ENCODE data around the gene TENT5A. TPM values are rescaled to one million over a fixed set of nuclear protein-coding genes. Genes with fewer than 3 reads are reported as not detected.

The TENT5A gene
- total RNA-seq, 1 experiment from 2014 or later, result 5.6 TPM

DNA sequence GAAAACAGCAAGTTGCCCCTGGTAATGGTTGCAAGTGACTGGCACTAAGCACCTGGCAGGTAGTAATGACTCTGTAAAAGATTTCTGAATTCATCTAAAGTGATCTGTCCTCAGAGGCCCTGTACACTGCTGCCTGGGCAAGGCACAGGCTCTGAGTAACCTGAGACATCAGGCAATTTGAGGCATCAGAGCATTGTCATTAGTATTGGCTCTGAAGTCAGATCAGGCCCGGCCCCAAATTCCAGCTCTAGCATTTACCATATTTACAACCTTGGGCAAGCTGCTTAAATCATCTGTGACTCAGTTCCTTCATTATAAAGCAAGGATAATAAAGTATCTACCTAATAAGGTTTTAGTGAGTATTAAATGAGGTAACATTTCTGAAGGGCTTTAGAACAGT is 17.3 kb upstream of the TENT5A start:
- Histone ChIP-seq H2AFZ (ENCODE audit: low read length) (no peak overlapping the region), H3K4me2 (ENCODE audit: low read length) (peak overlapping the region; percentile 20; the same call in 1 of the 2 replicates), H3K9me2 (replicated peaks; ENCODE audit: low read length) (no peaks in the 10 kb centered on the region), H3K36me3 (ENCODE audit: low read depth, low read length) (no peaks in the 10 kb centered on the region), H3K79me2 (ENCODE audit: low read length) (no peaks in the 10 kb centered on the region), H3K9ac (ENCODE audit: low read length) (no peak overlapping the region), H3K27me3 (ENCODE audit: low read length) (no peaks in the 10 kb centered on the region), H3K4me3 (ENCODE audit: low read length) (no peak overlapping the region), H3K4me1 (ENCODE audit: insufficient read depth, low read length) (peaks cover 59% of the 10 kb centered on the region), H3K27ac (ENCODE audit: low read length) (peak overlapping the region; percentile 40), H3K9me3 (ENCODE audit: low read length) (no peaks in the 10 kb centered on the region), H3F3A (ENCODE audit: low read length, unreplicated experiment) (no peaks in the 10 kb centered on the region), H4K20me1 (ENCODE audit: low read length) (no peaks in the 10 kb centered on the region)
- TF ChIP-seq EZH2 (IDR thresholded peaks at IDR 0.05; ENCODE audit: low read length, unreplicated experiment) (no peak), EZH2phosphoT487 (IDR thresholded peaks at IDR 0.05; ENCODE audit: borderline replicate concordance, low read length) (no peak)
- TF ChIP-seq, protein P1, sequence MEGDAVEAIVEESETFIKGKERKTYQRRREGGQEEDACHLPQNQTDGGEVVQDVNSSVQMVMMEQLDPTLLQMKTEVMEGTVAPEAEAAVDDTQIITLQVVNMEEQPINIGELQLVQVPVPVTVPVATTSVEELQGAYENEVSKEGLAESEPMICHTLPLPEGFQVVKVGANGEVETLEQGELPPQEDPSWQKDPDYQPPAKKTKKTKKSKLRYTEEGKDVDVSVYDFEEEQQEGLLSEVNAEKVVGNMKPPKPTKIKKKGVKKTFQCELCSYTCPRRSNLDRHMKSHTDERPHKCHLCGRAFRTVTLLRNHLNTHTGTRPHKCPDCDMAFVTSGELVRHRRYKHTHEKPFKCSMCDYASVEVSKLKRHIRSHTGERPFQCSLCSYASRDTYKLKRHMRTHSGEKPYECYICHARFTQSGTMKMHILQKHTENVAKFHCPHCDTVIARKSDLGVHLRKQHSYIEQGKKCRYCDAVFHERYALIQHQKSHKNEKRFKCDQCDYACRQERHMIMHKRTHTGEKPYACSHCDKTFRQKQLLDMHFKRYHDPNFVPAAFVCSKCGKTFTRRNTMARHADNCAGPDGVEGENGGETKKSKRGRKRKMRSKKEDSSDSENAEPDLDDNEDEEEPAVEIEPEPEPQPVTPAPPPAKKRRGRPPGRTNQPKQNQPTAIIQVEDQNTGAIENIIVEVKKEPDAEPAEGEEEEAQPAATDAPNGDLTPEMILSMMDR (conservative IDR thresholded peaks at IDR 0.05; ENCODE audit: low read depth, low read length), result no peak
- intact Hi-C loops (cut with micrococcal nuclease), result loop anchor here (5.0 kb wide), 1 partner anchor 237 kb away; no protein-coding TSS in a partner anchor
- POLR2A ChIA-PET (ENCODE audit: unreplicated experiment), result no interaction called here
- BruUV-seq (replicated peaks), result no TSS peak
- peak; percentile 81 for DNase-seq
- CTCF ChIA-PET, result interaction anchor here (0.6 kb wide), 1 partner anchor 17 kb away, joined by 4 read pairs; the partner anchor contains the start of gene TENT5A
- peak; percentile 89 for ATAC-seq

DNA sequence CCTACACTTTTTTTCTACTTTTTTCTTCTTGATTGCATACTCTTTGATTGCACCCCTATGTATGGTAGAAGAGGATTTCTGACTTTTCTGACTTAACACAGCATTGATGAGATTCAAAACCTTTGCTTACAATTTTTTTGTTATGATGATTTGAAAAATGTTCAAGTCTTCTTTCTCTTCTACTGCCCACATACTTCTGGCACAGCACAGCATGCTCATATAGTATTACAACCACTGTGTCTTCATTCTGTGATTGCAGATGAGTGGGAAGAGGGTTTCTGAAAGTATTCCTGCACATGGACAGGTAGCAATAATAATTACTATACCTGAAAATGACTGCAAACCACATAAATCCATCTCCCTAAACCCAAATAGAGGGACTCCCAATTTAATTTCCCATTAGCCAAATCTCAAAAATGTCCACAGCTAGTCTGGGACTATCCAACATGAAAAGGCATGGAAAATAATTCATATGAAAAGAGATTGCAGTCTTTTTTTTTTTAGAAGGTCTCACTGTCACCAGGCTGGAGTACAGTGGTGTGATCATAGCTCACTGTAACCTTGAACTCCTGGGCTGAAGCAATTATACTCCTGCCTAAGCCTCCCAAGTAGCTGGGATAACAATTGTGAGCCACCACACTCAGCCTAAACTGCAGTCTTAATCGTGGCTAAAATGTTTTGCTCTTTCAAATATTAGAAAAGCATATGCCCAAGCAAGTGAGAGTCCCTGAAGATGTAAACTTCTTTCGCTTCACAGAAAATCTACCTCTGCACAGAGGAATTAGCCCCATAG is 15.9 kb upstream of the TENT5A start:
- Histone ChIP-seq H3K27ac (ENCODE audit: low read length) (no peak overlapping the region), H3K79me2 (ENCODE audit: low read length) (no peaks in the 10 kb centered on the region), H3K4me3 (ENCODE audit: low read length) (no peak overlapping the region), H2AFZ (ENCODE audit: low read length) (no peak overlapping the region), H3F3A (ENCODE audit: low read length, unreplicated experiment) (no peaks in the 10 kb centered on the region), H3K36me3 (ENCODE audit: low read depth, low read length) (no peaks in the 10 kb centered on the region), H3K9ac (ENCODE audit: low read length) (no peak overlapping the region), H3K9me2 (replicated peaks; ENCODE audit: low read length) (no peaks in the 10 kb centered on the region), H3K27me3 (ENCODE audit: low read length) (no peaks in the 10 kb centered on the region), H3K4me1 (ENCODE audit: insufficient read depth, low read length) (peaks cover 59% of the 10 kb centered on the region), H3K9me3 (ENCODE audit: low read length) (no peaks in the 10 kb centered on the region), H4K20me1 (ENCODE audit: low read length) (no peaks in the 10 kb centered on the region), H3K4me2 (ENCODE audit: low read length) (peak overlapping the region; percentile 77; the same call in 1 of the 2 replicates)
- ATAC-seq (no peak), DNase-seq (no peak)
- intact Hi-C loops (cut with micrococcal nuclease), result loop anchor here (5.0 kb wide), 1 partner anchor 239 kb away; no protein-coding TSS in a partner anchor
- POLR2A ChIA-PET (ENCODE audit: unreplicated experiment), result no interaction called here
- CTCF ChIA-PET, result no interaction called here
- no TSS peak for BruUV-seq (replicated peaks)
- no peak for TF ChIP-seq EZH2 (IDR thresholded peaks at IDR 0.05; ENCODE audit: low read length, unreplicated experiment)
- no peak for TF ChIP-seq EZH2phosphoT487 (IDR thresholded peaks at IDR 0.05; ENCODE audit: borderline replicate concordance, low read length)
- TF ChIP-seq, protein P1 (conservative IDR thresholded peaks at IDR 0.05; ENCODE audit: low read depth, low read length), result no peak

Data from PC-3 (cell line).